ENCODE results near the gene MAPKBP1. TPM values are rescaled to one million over a fixed set of nuclear protein-coding genes. Genes with fewer than 3 reads are reported as not detected.
A peak's percentile ranks its signal among the peaks of the same experiment; 100 is the strongest.

The MAPKBP1 gene
- total RNA-seq, 1 experiment from 2014 or later, result 13.7 TPM

DNA sequence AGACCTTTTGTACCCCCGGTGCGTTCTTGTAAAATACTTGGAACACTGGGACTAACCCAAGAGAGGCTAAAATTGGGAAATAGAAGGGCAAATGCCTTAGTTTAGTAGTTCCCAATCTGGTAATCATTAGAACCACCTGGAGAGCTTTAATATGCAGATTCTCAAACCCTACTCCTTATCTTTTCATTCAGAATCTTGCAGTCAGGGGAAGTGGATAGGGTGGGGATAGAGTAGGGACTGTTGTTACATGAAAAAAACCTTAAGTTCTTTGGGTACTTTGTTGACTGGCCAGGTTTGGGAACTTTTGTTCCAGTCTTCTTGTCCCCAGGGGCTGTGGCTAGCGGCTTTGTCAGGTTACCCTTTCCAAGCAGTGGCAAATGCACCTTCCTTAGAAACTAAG, 15.9 kb downstream of the MAPKBP1 start:
- Histone ChIP-seq H2AFZ (ENCODE audit: low read length) (no peak overlapping the region), H3K56ac (ENCODE audit: insufficient read length, low read depth, low read length) (no peak overlapping the region), H2AK5ac (ENCODE audit: insufficient read length, low read length) (no peak overlapping the region), H3K79me2 (ENCODE audit: insufficient read depth, low read length) (no peaks in the 10 kb centered on the region; the same call in 1 of the 2 replicates), H3T11ph (ENCODE audit: low read length) (no peak overlapping the region), H3K23ac (ENCODE audit: insufficient read length, low read depth, low read length) (no peak overlapping the region), H3K4me2 (ENCODE audit: insufficient read depth, insufficient read length, low read length) (no peak overlapping the region), H3K18ac (ENCODE audit: insufficient read length, low read depth, low read length) (no peak overlapping the region), H2BK5ac (ENCODE audit: insufficient read length, low read length) (no peak overlapping the region), H2BK120ac (ENCODE audit: low read depth, low read length, poor library complexity, severe bottlenecking) (no peak overlapping the region), H3K4me1 (ENCODE audit: insufficient read depth, low read length) (peaks cover 22% of the 10 kb centered on the region), H3K4ac (ENCODE audit: low read depth, low read length) (no peak overlapping the region), H3K9ac (ENCODE audit: extremely low read depth, insufficient read length, low read length) (no peak overlapping the region), H3K27ac (ENCODE audit: insufficient read length, low read depth, low read length) (no peak overlapping the region), H3K9me3 (ENCODE audit: control insufficient read depth, low read depth, low read length) (no peaks in the 10 kb centered on the region), H2BK20ac (ENCODE audit: low read depth, low read length, poor library complexity, severe bottlenecking) (no peak overlapping the region), H3K79me1 (ENCODE audit: insufficient read depth, low read depth, low read length, poor library complexity, severe bottlenecking) (no peaks in the 10 kb centered on the region), H2BK12ac (ENCODE audit: insufficient read length, low read depth, low read length) (no peak overlapping the region), H3K23me2 (ENCODE audit: insufficient read length, low read depth, low read length, poor library complexity, severe bottlenecking) (no peaks in the 10 kb centered on the region), H4K8ac (replicated peaks; ENCODE audit: insufficient read length, low read depth, low read length) (no peak overlapping the region), H3K14ac (ENCODE audit: insufficient read depth, low read length) (no peak overlapping the region; the same call in 1 of the 2 replicates), H2BK15ac (ENCODE audit: low read depth, low read length) (no peak overlapping the region), H4K91ac (ENCODE audit: insufficient read length, low read depth, low read length) (no peak overlapping the region), H4K5ac (ENCODE audit: insufficient read length, low read depth, low read length) (no peak overlapping the region), H3K27me3 (ENCODE audit: insufficient read depth, low read length) (no peaks in the 10 kb centered on the region), H4K20me1 (ENCODE audit: control insufficient read depth, insufficient read depth, insufficient read length) (no peaks in the 10 kb centered on the region)
- WGBS (ENCODE audit: extremely low coverage, insufficient read length, low lambda C conversion rate), result no CpG with 5 or more reads among the region's 3 CpGs
- no peak overlapping the region; a peak in 1 of 7 replicates for H3K27ac Mint-ChIP-seq
- DNase-seq, result no peak
- peaks cover 28 to 31% of the 10 kb centered on the region in 2 experiments for H3K4me1 Mint-ChIP-seq
- H3K9me3 Mint-ChIP-seq, result no peaks in the 10 kb centered on the region
- TF ChIP-seq, protein P1, sequence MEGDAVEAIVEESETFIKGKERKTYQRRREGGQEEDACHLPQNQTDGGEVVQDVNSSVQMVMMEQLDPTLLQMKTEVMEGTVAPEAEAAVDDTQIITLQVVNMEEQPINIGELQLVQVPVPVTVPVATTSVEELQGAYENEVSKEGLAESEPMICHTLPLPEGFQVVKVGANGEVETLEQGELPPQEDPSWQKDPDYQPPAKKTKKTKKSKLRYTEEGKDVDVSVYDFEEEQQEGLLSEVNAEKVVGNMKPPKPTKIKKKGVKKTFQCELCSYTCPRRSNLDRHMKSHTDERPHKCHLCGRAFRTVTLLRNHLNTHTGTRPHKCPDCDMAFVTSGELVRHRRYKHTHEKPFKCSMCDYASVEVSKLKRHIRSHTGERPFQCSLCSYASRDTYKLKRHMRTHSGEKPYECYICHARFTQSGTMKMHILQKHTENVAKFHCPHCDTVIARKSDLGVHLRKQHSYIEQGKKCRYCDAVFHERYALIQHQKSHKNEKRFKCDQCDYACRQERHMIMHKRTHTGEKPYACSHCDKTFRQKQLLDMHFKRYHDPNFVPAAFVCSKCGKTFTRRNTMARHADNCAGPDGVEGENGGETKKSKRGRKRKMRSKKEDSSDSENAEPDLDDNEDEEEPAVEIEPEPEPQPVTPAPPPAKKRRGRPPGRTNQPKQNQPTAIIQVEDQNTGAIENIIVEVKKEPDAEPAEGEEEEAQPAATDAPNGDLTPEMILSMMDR (conservative IDR thresholded peaks at IDR 0.05), result no peak
- H3K27me3 Mint-ChIP-seq (ENCODE audit: low read depth), result no peaks in the 10 kb centered on the region
- no peaks in the 10 kb centered on the region for H3K36me3 Mint-ChIP-seq (ENCODE audit: insufficient read depth in 1 of 3, low read depth in 3 of 3)
- H3K4me3 Mint-ChIP-seq, result peak overlapping the region in 1 of 2 experiments; percentile 8; a peak in 2 of 5 replicates
